GM12878 (cell line): ENCODE results near the gene PES1. TPM values are rescaled to one million over a fixed set of nuclear protein-coding genes. Genes with fewer than 3 reads are reported as not detected.

Experiments used
- ATAC-seq: fragments of 200-7000 bp; cut with Tn5 transposase; 3 replicates; pipeline ENCODE4 v1.9.1; 2020; ENCODE audit warnings: mild to moderate bottlenecking, moderate library complexity
- BruUV-seq: library from RNA; stranded (reverse); fragments of 400-500 nt; replicated peaks from 2 replicates; lab custom pipeline; 2021; lab: Mats Ljungman, UMichigan
- CTCF ChIA-PET: fragments of 300-600 bp; sonication (Branson Sonifier 250); formaldehyde crosslinking; extraction: SDS; loops from one replicate; lab custom pipeline; 2021; ENCODE audit warnings: inconsistent platforms; lab: Yijun Ruan, JAX
- POLR2A ChIA-PET: fragments of 350-600 bp; formaldehyde crosslinking; extraction: SDS; loops from one replicate; lab custom pipeline; 2021; ENCODE audit warnings: inconsistent platforms; lab: Charles Lee
- RAD21 ChIA-PET: fragments of 300-600 bp; sonication (Branson Sonifier 250); formaldehyde crosslinking; loops from one replicate; lab custom pipeline; 2023; ENCODE audit warnings: antibody characterized with exemption; ENCODE audit not compliant: unreplicated experiment; lab: Charles Lee
- SMC1A ChIA-PET: fragments of 300-600 bp; sonication (Branson Sonifier 250); formaldehyde crosslinking; loops from one replicate; lab custom pipeline; 2023; ENCODE audit not compliant: unreplicated experiment, uncharacterized antibody; lab: Charles Lee
- DNase-seq: peaks from one replicate; pipeline ENCODE4 v3.0.0-alpha.2; 2011; ENCODE audit warnings: low read depth, low spot score
- FAIRE-seq: peaks from 3 replicates; lab custom pipeline; 2011; peaks lifted over from hg19 to GRCh38; lab: Jason Lieb, UNC
- H2AFZ ChIP-seq: 2 replicates; pipeline ENCODE4 v1.6.0; 2011; ENCODE audit warnings: low read depth, low read length, control low read depth; ENCODE audit not compliant: control insufficient read depth
- H3K27ac ChIP-seq: 2 replicates; pipeline ENCODE4 v1.5.1; 2011; ENCODE audit warnings: control low read depth; ENCODE audit not compliant: control insufficient read depth, insufficient read depth
- H3K27me3 ChIP-seq, 2 experiments: replicated peaks in 1 of 2; 2 replicates each; pipeline versions ENCODE4 v1.6.0 to v1.6.1; 2011; ENCODE audit warnings: low read length in 1 of 2; ENCODE audit not compliant: control insufficient read depth in 2 of 2, insufficient read depth in 2 of 2
- H3K36me3 ChIP-seq, 2 experiments: 2 replicates each; pipeline ENCODE4 v1.5.1; 2011; ENCODE audit warnings: low read length in 1 of 2; ENCODE audit not compliant: control insufficient read depth in 2 of 2, insufficient read depth in 2 of 2
- H3K4me1 ChIP-seq: 2 replicates; pipeline ENCODE4 v1.6.1; 2011; ENCODE audit warnings: mild to moderate bottlenecking, low read length, moderate library complexity, mixed read lengths; ENCODE audit not compliant: control insufficient read depth, insufficient read depth
- H3K4me2 ChIP-seq: 2 replicates; pipeline ENCODE4 v1.6.0; 2011; ENCODE audit warnings: control low read depth; ENCODE audit not compliant: control insufficient read depth, insufficient read depth
- H3K4me3 ChIP-seq: fragments of 200-600 bp; sonication (generic); 2 replicates; pipeline ENCODE4 v1.5.1; 2016
- H3K79me2 ChIP-seq: 2 replicates; pipeline ENCODE4 v1.6.0; 2011; ENCODE audit warnings: low read length; ENCODE audit not compliant: control insufficient read depth, insufficient read depth
- H3K9ac ChIP-seq: 2 replicates; pipeline ENCODE4 v1.8.0; 2011; ENCODE audit warnings: low read length, control low read depth, mixed read lengths; ENCODE audit not compliant: control insufficient read depth, insufficient read depth
- H3K9me3 ChIP-seq: replicated peaks from 3 replicates; pipeline ENCODE4 v1.5.1; 2011; ENCODE audit warnings: mild to moderate bottlenecking, low read length; ENCODE audit not compliant: control insufficient read depth, insufficient read depth
- H4K20me1 ChIP-seq: 2 replicates; pipeline ENCODE4 v1.6.0; 2011; ENCODE audit not compliant: control insufficient read depth, insufficient read depth
- CHD2 ChIP-seq: IDR thresholded peaks from 2 replicates; pipeline ENCODE4 v1.6.1; 2011; ENCODE audit warnings: low read depth, low read length, improper control_type of control experiment, borderline replicate concordance
- FOS ChIP-seq: IDR thresholded peaks from 3 replicates; pipeline ENCODE4 v1.6.1; 2011; ENCODE audit warnings: borderline replicate concordance; ENCODE audit not compliant: insufficient read length; ENCODE audit errors: extremely low read depth
- IKZF2 ChIP-seq, 2 experiments: fragments of 450-650 bp; IDR thresholded peaks; 2 replicates each; pipeline ENCODE4 v1.6.1; 2017; ENCODE audit warnings: mild to moderate bottlenecking in 2 of 2, moderate library complexity in 2 of 2
- MEF2A ChIP-seq: IDR thresholded peaks from 2 replicates; pipeline ENCODE4 v1.6.1; 2011; ENCODE audit warnings: low read depth, mild to moderate bottlenecking, low read length, moderate library complexity; ENCODE audit not compliant: insufficient read depth
- MYB ChIP-seq: fragments of 150-350 bp; IDR thresholded peaks from 2 replicates; pipeline ENCODE4 v1.6.1; 2014; ENCODE audit warnings: mild to moderate bottlenecking, low read depth, low read length, borderline replicate concordance
- PAX5 ChIP-seq: IDR thresholded peaks from 2 replicates; pipeline ENCODE4 v1.6.1; 2011; ENCODE audit warnings: low read depth, low read length, borderline replicate concordance
- POLR2AphosphoS2 ChIP-seq: IDR thresholded peaks from 2 replicates; pipeline ENCODE4 v1.6.1; 2011; ENCODE audit warnings: low read depth, mild to moderate bottlenecking, low read length, improper control_type of control experiment, moderate library complexity
- RBBP5 ChIP-seq: fragments of 200-600 bp; sonication (generic); conservative IDR thresholded peaks from 2 replicates; pipeline ENCODE4 v1.6.1; 2016
- RELA ChIP-seq: fragments of 450-650 bp; IDR thresholded peaks from 2 replicates; pipeline ENCODE4 v1.8.0; 2014; ENCODE audit warnings: borderline replicate concordance; ENCODE audit not compliant: partially characterized antibody
- SIN3A ChIP-seq: IDR thresholded peaks from 2 replicates; pipeline ENCODE4 v1.6.1; 2012; ENCODE audit warnings: low read depth, low read length, improper control_type of control experiment
- SMAD5 ChIP-seq: IDR thresholded peaks from 2 replicates; pipeline ENCODE4 v1.6.1; 2016; ENCODE audit warnings: antibody characterized with exemption, low read depth
- YY1 ChIP-seq: IDR thresholded peaks from 2 replicates; pipeline ENCODE4 v1.6.1; 2011; ENCODE audit warnings: low read depth, mild to moderate bottlenecking, low read length
- WGBS: methylation state at CpG from one replicate; pipeline ENCODE4 v1.1.6; 2016; ENCODE audit warnings: low lambda C conversion rate; ENCODE audit not compliant: insufficient replicate concordance, insufficient coverage; ENCODE audit errors: missing lambda C conversion rate; 5-methylcytosine and 5-hydroxymethylcytosine counted together
- in situ Hi-C: fragments of 300-500 bp; cut with MboI; formaldehyde crosslinking; loops from 9 replicates; pipeline ENCODE4 v1.14.3; 2018; ENCODE audit warnings: mixed read lengths
- intact Hi-C: fragments of 100-400 bp; cut with micrococcal nuclease; formaldehyde crosslinking; loops from one replicate; pipeline ENCODE4 v1.14.2; 2022; ENCODE audit not compliant: unreplicated experiment
- polyA plus RNA-seq, 11 experiments: library from polyadenylated mRNA; depleted of rRNA in 4 of 11; unstranded in 6 of 11; stranded (reverse) in 5 of 11; fragments of >200 nt; fragmentation: Nextera tagmentation in 4 of 11; fragmentation: Illumina TruSeq in 1 of 11; extraction: Ambion mirVana in 4 of 11; extraction: Trizol in 1 of 11; gene quantifications; 1 replicate in 1 of 11; 2 replicates in 10 of 11; pipeline versions ENCODE4 v1.2.1 to v1.2.3, GENCODE V29; 2011 to 2016; ENCODE audit warnings: inconsistent platforms in 2 of 11, missing spikeins in 2 of 11, low read depth in 1 of 11
- total RNA-seq, 4 experiments: library from RNA; depleted of rRNA in 3 of 4; stranded (reverse); fragments of >200 nt in 3 of 4; fragmentation: Illumina TruSeq in 1 of 4; extraction: Trizol in 1 of 4; gene quantifications; 2 replicates each; pipeline versions ENCODE4 v1.2.1 to v1.2.3, GENCODE V29; 2013 to 2021

PES1 gene
- total and polyA plus RNA-seq, 10 of the 15 experiments (the other 5 are each of a cell fraction or from before 2014, with no cell fraction given) = 6.9 to 139 (median 106) TPM

GRCh38 chr22:30640839-30641430 is 49.2 kb upstream of the PES1 start:
- no peak overlapping the region for H2AFZ ChIP-seq
- ChIA-PET SMC1A (no interaction called here), CTCF (interaction anchor here (0.6 to 0.9 kb wide), 2 partner anchors 10 to 94 kb away, joined by 3 read pairs; no protein-coding TSS in a partner anchor), POLR2A (no interaction called here), RAD21 (interaction anchor here (1.9 kb wide), 1 partner anchor 114 kb away, joined by 7 read pairs; no protein-coding TSS in a partner anchor)
- H3K4me1 ChIP-seq = peaks cover 4% of the 10 kb centered on the region; the same call in 1 of the 2 replicates
- no peaks in the 10 kb centered on the region for H3K36me3 ChIP-seq
- H3K9me3 ChIP-seq = no peaks in the 10 kb centered on the region; the same call in 2 of the 3 replicates
- no peak overlapping the region for H3K4me3 ChIP-seq
- no peak for ATAC-seq
- H3K27me3 ChIP-seq = no peaks in the 10 kb centered on the region
- no peaks in the 10 kb centered on the region for H4K20me1 ChIP-seq
- DNase-seq = no peak
- WGBS = 73% methylated on average over 4 of the region's 4 CpGs
- peaks cover 8% of the 10 kb centered on the region for H3K79me2 ChIP-seq
- TF ChIP-seq PAX5 (no peak), POLR2AphosphoS2 (no peak), MEF2A (no peak), MYB (no peak), IKZF2 (IDR thresholded peaks at IDR 0.05) (no peak), RELA (no peak), CHD2 (no peak), RBBP5 (no peak), YY1 (no peak), SIN3A (no peak), SMAD5 (no peak), FOS (no peak)
- H3K4me2 ChIP-seq = no peak overlapping the region
- no peak overlapping the region for H3K27ac ChIP-seq
- no peak for FAIRE-seq
- H3K9ac ChIP-seq = no peak overlapping the region
- intact Hi-C loops = no loop called here
- BruUV-seq = no TSS peak
- in situ Hi-C loops = loop anchor here (25.0 kb wide), 1 partner anchor 271 kb away; no protein-coding TSS in a partner anchor
